Measurements from ENCODE around the gene TOMM20. TPM values are rescaled to one million over a fixed set of nuclear protein-coding genes. Genes with fewer than 3 reads are reported as not detected.

The TOMM20 gene
- total RNA-seq: 88.9 and 99.1 TPM in 2 replicates

DNA sequence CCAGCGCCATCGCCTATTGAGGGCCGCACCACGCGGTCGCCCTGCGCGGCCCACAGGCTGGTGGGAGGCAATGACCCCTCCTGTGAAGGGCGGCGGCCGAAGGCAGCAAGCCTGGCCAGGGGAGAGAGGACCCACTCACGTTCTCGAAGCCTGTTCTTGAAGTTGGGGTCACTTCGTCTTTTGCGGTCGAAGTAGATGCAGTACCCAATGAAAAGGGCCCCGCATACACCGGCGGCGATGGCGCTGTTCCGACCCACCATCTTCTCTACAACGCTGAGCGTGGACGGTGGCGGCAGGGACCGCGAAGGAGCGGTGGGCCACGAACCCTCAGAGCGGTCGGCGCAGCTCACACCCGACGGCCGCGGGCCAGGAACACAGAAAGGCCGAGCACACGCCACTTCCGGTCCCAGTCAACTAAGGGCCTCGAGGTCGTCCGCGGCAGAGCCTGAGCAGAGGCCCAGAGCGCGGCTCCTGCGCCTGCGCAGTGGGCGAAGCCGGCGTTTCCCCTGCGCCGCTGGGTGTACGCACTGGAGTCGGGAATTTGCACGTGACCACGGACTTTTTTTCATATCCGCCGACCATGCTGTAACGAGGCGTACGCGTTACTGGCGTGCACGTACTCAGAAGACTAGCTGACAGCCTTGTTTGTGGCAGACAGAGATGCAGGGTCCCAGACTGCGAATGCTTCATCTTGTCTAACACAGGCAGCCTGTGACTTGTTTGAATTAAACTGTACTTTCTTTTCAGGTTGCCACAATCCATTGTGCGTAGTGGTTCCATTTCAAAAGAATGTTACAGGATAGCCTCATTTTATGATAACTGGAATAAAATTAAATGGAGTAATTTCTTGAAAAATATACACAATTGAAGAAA lies at the start of gene TOMM20:
TSS of gene TOMM20 (minus strand) at position 382 of the 873 bp plus-strand sequence. CDS start at position 260, 122 bp downstream.

DNA sequence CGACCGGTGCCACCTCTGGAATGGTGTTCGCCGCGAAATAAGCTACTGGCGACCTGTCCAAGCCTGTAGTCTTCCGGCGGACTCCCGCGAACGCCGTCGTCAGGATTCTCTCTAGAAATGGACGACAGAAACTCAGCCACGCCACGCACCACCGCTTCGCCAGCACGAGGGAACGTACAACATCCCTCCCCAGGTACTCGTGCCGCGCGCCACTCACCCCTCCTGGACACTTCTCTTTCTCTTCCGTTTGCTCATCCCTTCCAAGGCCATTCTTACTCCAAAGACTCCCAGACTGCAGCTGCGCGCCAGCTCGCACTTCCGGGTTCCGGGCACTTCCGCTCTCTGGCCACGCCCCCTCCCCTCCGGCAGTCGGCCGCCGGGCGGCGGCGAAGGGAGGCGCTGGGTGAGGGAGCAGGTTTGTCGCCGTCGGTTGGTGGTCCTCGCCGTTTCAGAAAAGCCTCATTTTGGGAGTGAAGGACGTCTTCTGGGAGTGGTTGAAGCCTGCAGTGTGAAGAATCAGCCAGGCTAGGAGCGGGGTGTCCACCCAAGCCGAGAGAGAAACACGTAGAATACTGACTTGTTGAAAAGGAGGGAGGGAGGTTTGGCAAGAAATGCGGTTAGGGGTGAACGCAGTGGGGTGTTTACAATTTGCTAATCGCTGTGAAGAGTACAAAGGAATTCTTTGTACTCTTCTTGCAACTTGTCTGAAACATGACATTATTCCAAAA lies 32.5 kb upstream of the TOMM20 start, which contains the start of gene RBM34:
TSS of gene RBM34 (minus strand) at position 294 of the 728 bp plus-strand sequence. CDS start at position 270, 24 bp downstream.

Other genes with a start within 250 kb of the TOMM20 start
- 38.8 and 53.4 TPM in 2 replicates for gene RBM34, start 32.4 kb upstream of the TOMM20 start, total RNA-seq
- gene ARID4B, start 199.3 kb upstream of the TOMM20 start, total RNA-seq: 44.0 and 62.2 TPM in 2 replicates
- gene GGPS1, start 199.7 kb upstream of the TOMM20 start, total RNA-seq: 18.7 and 22.0 TPM in 2 replicates
- 11.3 and 14.4 TPM in 2 replicates for gene TBCE, start 238.6 kb upstream of the TOMM20 start, total RNA-seq